HPDE6-E6E7 (cell line): ENCODE data around the gene FBRSL1.

ENCODE experiments used
- DNase-seq: peaks from one replicate; pipeline ENCODE4 v3.0.0; 2011; ENCODE audit warnings: missing footprints; ENCODE audit errors: extremely low spot score

The FBRSL1 gene

GRCh38 chr12:132557291-132558015 lies 67.5 kb downstream of the FBRSL1 start:
- no peak for DNase-seq

GRCh38 chr12:132558042-132558856 lies 68.3 kb downstream of the FBRSL1 start:
- DNase-seq, result no peak

GRCh38 chr12:132558861-132559623 lies 69.1 kb downstream of the FBRSL1 start:
- DNase-seq, result no peak

- DNase-seq, result peak; percentile 70
Observed at GRCh38 chr12:132559652-132560363, 69.9 kb downstream of the FBRSL1 start.

GRCh38 chr12:132560364-132560613 lies 70.3 kb downstream of the FBRSL1 start:
- peak; percentile 58 for DNase-seq

- DNase-seq, result peak; percentile 92
Observed at GRCh38 chr12:132560614-132561426, 70.9 kb downstream of the FBRSL1 start.
